PFSK-1 (cell line): ENCODE measurements around the gene RACK1.

Source experiments
- POLR2AphosphoS5 ChIP-seq: IDR thresholded peaks from 2 replicates; pipeline ENCODE4 v1.6.1; 2012; ENCODE audit warnings: low read depth, mild to moderate bottlenecking, control low read depth, low read length, moderate library complexity
- SIN3A ChIP-seq: IDR thresholded peaks from 2 replicates; pipeline ENCODE4 v1.6.1; 2012; ENCODE audit warnings: mild to moderate bottlenecking, low read length, moderate library complexity, borderline replicate concordance; ENCODE audit not compliant: insufficient read depth
- TAF1 ChIP-seq: IDR thresholded peaks from 2 replicates; pipeline ENCODE4 v1.6.1; 2012; ENCODE audit warnings: low read length, control low read depth, borderline replicate concordance; ENCODE audit not compliant: insufficient read depth
- TF ChIP-seq, protein P1 (sequence below), 2 experiments: IDR thresholded peaks; 2 replicates each; pipeline versions ENCODE4 v1.6.1 to v1.8.0; 2011 to 2012; ENCODE audit warnings: low read depth in 2 of 2, low read length in 2 of 2, control low read depth in 1 of 2, inconsistent platforms in 1 of 2, mild to moderate bottlenecking in 1 of 2, moderate library complexity in 1 of 2; ENCODE audit not compliant: insufficient read depth in 1 of 2

DNA sequence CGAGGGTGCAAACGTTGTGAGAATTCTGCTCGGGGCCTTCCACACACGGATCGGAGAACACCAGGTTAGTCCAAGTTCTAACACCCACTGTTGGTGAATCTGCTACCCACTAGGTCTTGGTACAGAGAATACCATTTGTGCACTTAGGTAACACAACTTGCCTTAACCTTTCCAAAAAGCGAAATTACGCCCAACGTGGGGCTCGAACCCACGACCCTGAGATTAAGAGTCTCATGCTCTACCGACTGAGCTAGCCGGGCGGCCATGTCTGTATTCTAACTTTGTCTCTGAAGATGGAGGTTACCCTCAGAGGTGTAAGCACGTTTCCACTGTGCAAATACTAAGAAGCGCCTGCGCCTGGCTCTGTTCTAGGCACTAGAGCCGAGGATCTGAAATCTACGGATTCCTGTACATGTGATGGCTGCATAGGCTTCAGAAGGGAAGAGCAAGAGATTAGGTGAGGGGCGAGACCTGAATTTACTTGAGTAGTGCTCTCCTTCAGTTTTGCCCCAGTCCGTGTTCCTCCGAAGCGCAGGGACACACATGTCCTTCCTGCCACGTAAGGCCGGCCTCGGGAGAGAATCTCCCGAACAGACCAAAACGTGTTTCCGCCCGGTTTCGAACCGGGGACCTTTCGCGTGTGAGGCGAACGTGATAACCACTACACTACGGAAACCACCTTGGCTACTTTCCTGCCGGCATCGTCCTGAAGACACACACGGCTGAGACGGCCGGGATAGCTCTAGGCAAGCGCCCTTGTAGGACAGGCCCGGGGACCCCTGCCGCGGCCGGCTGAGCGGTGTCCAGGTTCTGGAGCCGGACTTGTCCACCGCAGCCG is 21.7 kb downstream of the RACK1 start:
- no peak for TF ChIP-seq SIN3A
- TF ChIP-seq POLR2AphosphoS5, result no peak
- TF ChIP-seq, protein P1, sequence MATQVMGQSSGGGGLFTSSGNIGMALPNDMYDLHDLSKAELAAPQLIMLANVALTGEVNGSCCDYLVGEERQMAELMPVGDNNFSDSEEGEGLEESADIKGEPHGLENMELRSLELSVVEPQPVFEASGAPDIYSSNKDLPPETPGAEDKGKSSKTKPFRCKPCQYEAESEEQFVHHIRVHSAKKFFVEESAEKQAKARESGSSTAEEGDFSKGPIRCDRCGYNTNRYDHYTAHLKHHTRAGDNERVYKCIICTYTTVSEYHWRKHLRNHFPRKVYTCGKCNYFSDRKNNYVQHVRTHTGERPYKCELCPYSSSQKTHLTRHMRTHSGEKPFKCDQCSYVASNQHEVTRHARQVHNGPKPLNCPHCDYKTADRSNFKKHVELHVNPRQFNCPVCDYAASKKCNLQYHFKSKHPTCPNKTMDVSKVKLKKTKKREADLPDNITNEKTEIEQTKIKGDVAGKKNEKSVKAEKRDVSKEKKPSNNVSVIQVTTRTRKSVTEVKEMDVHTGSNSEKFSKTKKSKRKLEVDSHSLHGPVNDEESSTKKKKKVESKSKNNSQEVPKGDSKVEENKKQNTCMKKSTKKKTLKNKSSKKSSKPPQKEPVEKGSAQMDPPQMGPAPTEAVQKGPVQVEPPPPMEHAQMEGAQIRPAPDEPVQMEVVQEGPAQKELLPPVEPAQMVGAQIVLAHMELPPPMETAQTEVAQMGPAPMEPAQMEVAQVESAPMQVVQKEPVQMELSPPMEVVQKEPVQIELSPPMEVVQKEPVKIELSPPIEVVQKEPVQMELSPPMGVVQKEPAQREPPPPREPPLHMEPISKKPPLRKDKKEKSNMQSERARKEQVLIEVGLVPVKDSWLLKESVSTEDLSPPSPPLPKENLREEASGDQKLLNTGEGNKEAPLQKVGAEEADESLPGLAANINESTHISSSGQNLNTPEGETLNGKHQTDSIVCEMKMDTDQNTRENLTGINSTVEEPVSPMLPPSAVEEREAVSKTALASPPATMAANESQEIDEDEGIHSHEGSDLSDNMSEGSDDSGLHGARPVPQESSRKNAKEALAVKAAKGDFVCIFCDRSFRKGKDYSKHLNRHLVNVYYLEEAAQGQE (IDR thresholded peaks at IDR 0.05; ENCODE audit: insufficient read depth in 1 of 2, low read depth in 2 of 2, low read length in 2 of 2), result no peak
- TF ChIP-seq TAF1, result no peak
